Vagina (tissue), 2 donors: ENCODE data around the gene FBXL5.

Experiments
- CTCF ChIP-seq, 3 experiments: fragments of 450-650 bp in 2 of 3; fragments of 200-600 bp in 1 of 3; sonication (generic) in 1 of 3; IDR thresholded peaks; one replicate each; pipeline ENCODE4 v1.5.1; 2017 to 2019; ENCODE audit warnings: antibody characterized with exemption in 3 of 3, mild to moderate bottlenecking in 2 of 3, moderate library complexity in 2 of 3
- POLR2A ChIP-seq, 2 donors: fragments of 450-650 bp; IDR thresholded peaks; one replicate each; pipeline ENCODE4 v1.6.1; 2017; ENCODE audit warnings: antibody characterized with exemption in 2 of 2, mild to moderate bottlenecking in 2 of 2, moderate library complexity in 2 of 2

DNA sequence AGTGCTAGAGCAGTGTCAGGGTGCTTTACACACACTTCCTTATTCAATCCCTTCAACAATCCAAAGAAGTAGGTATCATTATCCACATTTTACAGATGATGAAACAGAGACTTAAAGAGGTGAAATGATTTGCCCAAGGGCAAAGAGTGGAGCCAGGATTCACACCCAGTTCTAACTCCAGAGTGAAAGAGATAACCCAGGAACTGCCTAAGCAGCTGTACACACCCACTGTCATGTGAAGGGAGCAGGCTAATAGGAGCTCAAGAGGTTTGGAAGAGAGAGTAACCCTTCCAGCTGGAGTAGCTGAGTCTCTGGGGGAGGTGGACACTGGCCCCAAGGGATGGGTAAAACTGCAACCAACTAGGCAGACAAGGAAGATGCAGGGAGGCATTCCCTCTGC is 92.5 kb downstream of the FBXL5 start:
- no peak for TF ChIP-seq CTCF (IDR thresholded peaks at IDR 0.05)
- TF ChIP-seq POLR2A (IDR thresholded peaks at IDR 0.05), result no peak
